GM13977 (cell line): ENCODE results near the gene METAP1D.

ENCODE experiments used
- DNase-seq: peaks from one replicate; pipeline ENCODE4 v3.0.0; 2012; ENCODE audit warnings: low spot score
- in situ Hi-C: fragments of 300-500 bp; cut with MboI; formaldehyde crosslinking; loops from one replicate; pipeline ENCODE4 v1.12.0; 2022; ENCODE audit warnings: low sequenced_read_pairs, low pct_unique_long_range_greater_than_20kb, mixed read lengths, inconsistent platforms; ENCODE audit not compliant: unreplicated experiment
- TF ChIP-seq, protein P1 (sequence below): IDR thresholded peaks from 2 replicates; pipeline ENCODE4 v1.5.1; 2012; ENCODE audit warnings: mild to moderate bottlenecking, control low read depth; ENCODE audit not compliant: insufficient read depth; ENCODE audit errors: extremely low read depth, missing control alignments

The METAP1D gene

DNA sequence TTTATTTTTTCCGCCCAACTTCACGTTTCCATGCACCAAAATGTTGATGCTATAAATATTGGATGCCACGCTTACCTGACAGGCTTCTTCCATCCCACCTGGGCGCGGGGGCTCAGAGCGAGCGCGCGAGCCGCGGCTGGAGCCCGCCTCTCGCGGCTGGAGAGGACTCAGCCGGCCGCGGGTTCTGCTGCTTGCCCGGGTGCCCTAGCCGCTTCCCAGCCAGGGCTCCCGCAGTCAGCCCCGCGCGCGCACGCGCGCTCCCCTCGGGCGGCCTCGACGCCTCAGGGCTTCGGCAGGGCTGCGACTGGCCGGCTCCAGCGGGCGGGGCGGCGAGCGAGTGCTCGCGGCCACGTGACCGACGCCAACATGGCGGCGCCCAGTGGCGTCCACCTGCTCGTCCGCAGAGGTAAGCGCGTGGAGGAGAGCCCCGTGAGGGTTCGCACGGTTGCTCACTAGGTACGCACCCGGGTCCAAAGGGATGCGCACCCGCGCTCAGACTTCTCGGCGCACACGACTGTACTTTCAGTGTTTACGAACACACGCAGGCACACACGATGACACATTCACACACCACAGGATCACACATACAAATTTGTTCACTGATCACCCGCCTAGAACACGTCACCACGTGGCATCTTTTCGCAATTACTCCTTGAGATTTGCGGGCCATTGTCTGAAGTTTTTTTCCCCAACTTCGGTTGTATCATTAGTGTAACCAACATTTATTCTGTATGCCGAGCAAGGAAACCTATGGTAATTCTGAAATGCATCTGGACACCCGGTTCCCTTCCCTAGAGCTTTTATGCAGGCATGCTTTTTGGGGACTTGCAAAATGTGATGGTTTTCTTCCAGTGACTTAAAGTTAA is at the start of gene METAP1D:
Gene METAP1D (plus strand): TSS at position 350 of the 866 bp plus-strand sequence. CDS start 17 bp downstream, at position 367.
- DNase-seq, result peak; percentile 97
- in situ Hi-C loops, result no loop called here
- TF ChIP-seq, protein P1, sequence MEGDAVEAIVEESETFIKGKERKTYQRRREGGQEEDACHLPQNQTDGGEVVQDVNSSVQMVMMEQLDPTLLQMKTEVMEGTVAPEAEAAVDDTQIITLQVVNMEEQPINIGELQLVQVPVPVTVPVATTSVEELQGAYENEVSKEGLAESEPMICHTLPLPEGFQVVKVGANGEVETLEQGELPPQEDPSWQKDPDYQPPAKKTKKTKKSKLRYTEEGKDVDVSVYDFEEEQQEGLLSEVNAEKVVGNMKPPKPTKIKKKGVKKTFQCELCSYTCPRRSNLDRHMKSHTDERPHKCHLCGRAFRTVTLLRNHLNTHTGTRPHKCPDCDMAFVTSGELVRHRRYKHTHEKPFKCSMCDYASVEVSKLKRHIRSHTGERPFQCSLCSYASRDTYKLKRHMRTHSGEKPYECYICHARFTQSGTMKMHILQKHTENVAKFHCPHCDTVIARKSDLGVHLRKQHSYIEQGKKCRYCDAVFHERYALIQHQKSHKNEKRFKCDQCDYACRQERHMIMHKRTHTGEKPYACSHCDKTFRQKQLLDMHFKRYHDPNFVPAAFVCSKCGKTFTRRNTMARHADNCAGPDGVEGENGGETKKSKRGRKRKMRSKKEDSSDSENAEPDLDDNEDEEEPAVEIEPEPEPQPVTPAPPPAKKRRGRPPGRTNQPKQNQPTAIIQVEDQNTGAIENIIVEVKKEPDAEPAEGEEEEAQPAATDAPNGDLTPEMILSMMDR, result no peak

GRCh38 chr2:171952276-171952675 is 47.5 kb upstream of the METAP1D start:
- in situ Hi-C loops, result no loop called here
- DNase-seq, result no peak
- TF ChIP-seq, protein P1, result no peak

- DNase-seq, result no peak
- in situ Hi-C loops, result no loop called here
- TF ChIP-seq, protein P1, result no peak
These were observed 47.0 kb upstream of the METAP1D start for GRCh38 chr2:171952748-171953147.

DNA sequence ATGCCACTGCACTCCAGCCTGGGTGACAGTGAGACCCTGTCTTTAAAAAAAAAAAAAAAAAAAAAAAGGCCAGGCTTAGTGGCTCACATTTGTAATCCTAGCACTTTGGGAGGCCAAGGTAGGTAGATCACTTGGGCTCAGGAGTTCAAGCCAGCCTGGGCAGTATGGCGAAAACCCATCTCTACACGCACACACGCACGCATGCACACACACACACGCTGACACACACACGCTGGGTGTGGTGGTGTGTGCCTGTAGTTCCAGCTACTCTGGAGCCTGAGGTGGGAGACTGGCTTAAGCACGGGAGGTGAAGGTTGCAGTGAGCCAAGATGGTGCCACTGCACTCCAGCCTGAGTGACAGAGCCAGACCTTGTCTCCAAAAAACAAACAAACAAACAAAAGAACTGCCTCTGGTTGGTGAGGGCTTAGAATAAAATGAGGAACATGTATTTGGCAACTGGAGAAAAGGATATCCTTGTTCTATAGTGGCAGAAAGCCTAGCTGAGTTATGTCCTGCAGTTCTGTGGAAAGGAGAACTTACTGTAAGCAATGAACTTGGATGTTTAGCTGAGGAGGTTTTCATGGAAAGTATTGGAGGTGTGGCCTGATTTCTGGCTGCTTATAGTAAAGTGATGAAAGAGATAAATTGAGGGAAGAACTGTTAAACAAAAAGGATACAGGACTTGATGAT is 43.5 kb upstream of the METAP1D start:
- DNase-seq, result no peak
- in situ Hi-C loops, result no loop called here

GRCh38 chr2:171957061-171957460 is 42.7 kb upstream of the METAP1D start:
- TF ChIP-seq, protein P1, result peak; percentile 30
- in situ Hi-C loops, result no loop called here
- DNase-seq, result no peak

More for the DNA sequence above, 43.5 kb upstream of the METAP1D start:
- TF ChIP-seq, protein P1, result no peak

- TF ChIP-seq, protein P1, result no peak
- DNase-seq, result no peak
- in situ Hi-C loops, result no loop called here
These were observed 41.3 kb upstream of the METAP1D start for GRCh38 chr2:171958475-171958874.
